Panc1 (cell line): ENCODE data around the gene GLIS1. TPM values are rescaled to one million over a fixed set of nuclear protein-coding genes. Genes with fewer than 3 reads are reported as not detected.

Experiments
- ATAC-seq: fragments of 200-7000 bp; cut with Tn5 transposase; 2 replicates; pipeline ENCODE4 v1.9.1; 2020; ENCODE audit warnings: mild to moderate bottlenecking, moderate library complexity
- BruUV-seq: library from RNA; stranded (reverse); fragments of 400-500 nt; replicated peaks from 2 replicates; lab custom pipeline; 2021; lab: Mats Ljungman, UMichigan
- CTCF ChIA-PET: fragments of 300-600 bp; sonication (Branson Sonifier 250); formaldehyde crosslinking; loops from one replicate; lab custom pipeline; 2022; ENCODE audit warnings: antibody characterized with exemption; lab: Charles Lee
- POLR2A ChIA-PET: fragments of 300-600 bp; sonication (Branson Sonifier 250); formaldehyde crosslinking; loops from one replicate; lab custom pipeline; 2022; ENCODE audit warnings: antibody characterized with exemption; lab: Charles Lee
- DNase-seq: peaks from one replicate; pipeline ENCODE4 v3.0.0-alpha.2; 2010; ENCODE audit warnings: low read depth, low spot score
- H3K27ac ChIP-seq: 2 replicates; pipeline ENCODE4 v1.5.1; 2011; ENCODE audit warnings: mild to moderate bottlenecking, low read length, inconsistent platforms
- H3K27me3 ChIP-seq: fragments of 200-500 bp; sonication (Bioruptor generic); 2 replicates; pipeline ENCODE4 v1.6.0; 2014; ENCODE audit warnings: low read length, inconsistent platforms; ENCODE audit not compliant: control insufficient read depth, insufficient read depth
- H3K36me3 ChIP-seq: fragments of 200-500 bp; sonication (Bioruptor generic); 2 replicates; pipeline ENCODE4 v1.5.1; 2014; ENCODE audit warnings: inconsistent platforms, mild to moderate bottlenecking, low read length, moderate library complexity; ENCODE audit not compliant: control insufficient read depth, insufficient read depth
- H3K4me1 ChIP-seq: 2 replicates; pipeline ENCODE4 v1.5.1; 2011; ENCODE audit warnings: inconsistent platforms, mild to moderate bottlenecking, low read length, moderate library complexity; ENCODE audit not compliant: control insufficient read depth, insufficient read depth
- H3K4me3 ChIP-seq, 2 experiments: 2 replicates each; pipeline ENCODE4 v1.5.1; 2011 to 2012; ENCODE audit warnings: low read depth in 2 of 2, low read length in 2 of 2, mild to moderate bottlenecking in 2 of 2, inconsistent platforms in 1 of 2, moderate library complexity in 1 of 2
- H3K9me3 ChIP-seq: fragments of 200-500 bp; sonication (Bioruptor generic); 2 replicates; pipeline ENCODE4 v1.5.1; 2014; ENCODE audit warnings: low read depth, mild to moderate bottlenecking, inconsistent platforms, low read length, moderate library complexity; ENCODE audit not compliant: control insufficient read depth, insufficient read depth
- POLR2AphosphoS5 ChIP-seq: IDR thresholded peaks from 2 replicates; pipeline ENCODE4 v1.6.1; 2012; ENCODE audit warnings: mild to moderate bottlenecking, low read depth, low read length, moderate library complexity
- SIN3A ChIP-seq: IDR thresholded peaks from 2 replicates; pipeline ENCODE4 v1.6.1; 2012; ENCODE audit warnings: low read depth, mild to moderate bottlenecking, low read length, moderate library complexity, borderline replicate concordance; ENCODE audit not compliant: insufficient read depth
- TCF7L2 ChIP-seq: IDR thresholded peaks from 2 replicates; pipeline ENCODE4 v1.6.1; 2011; ENCODE audit warnings: mild to moderate bottlenecking, low read depth, low read length, inconsistent platforms
- in situ Hi-C: cut with HindIII; loops from 2 replicates; pipeline ENCODE4 v1.10.0; 2016; ENCODE audit warnings: low sequenced_read_pairs, low pct_unique_long_range_greater_than_20kb
- intact Hi-C: fragments of 100-400 bp; cut with micrococcal nuclease; formaldehyde crosslinking; loops from one replicate; pipeline ENCODE4 v1.10.0; 2022; ENCODE audit not compliant: unreplicated experiment
- total RNA-seq: library from RNA; stranded (reverse); gene quantifications from one replicate; pipeline ENCODE4 v1.2.1, GENCODE V29; 2021; ENCODE audit not compliant: unreplicated experiment
- TF ChIP-seq, protein P1 (sequence below), 2 experiments: IDR thresholded peaks; 2 replicates each; pipeline ENCODE4 v1.6.1; 2011 to 2012; ENCODE audit warnings: low read depth in 2 of 2, control low read depth in 1 of 2, low read length in 1 of 2, mild to moderate bottlenecking in 1 of 2, moderate library complexity in 1 of 2; ENCODE audit not compliant: insufficient read depth in 1 of 2
- TF ChIP-seq, protein P2 (sequence below): fragments of 450-650 bp; IDR thresholded peaks from 2 replicates; pipeline ENCODE4 v1.5.1; 2017; ENCODE audit warnings: mild to moderate bottlenecking

Gene GLIS1
- total RNA-seq, 1 experiment from 2014 or later: 0.28 TPM

DNA sequence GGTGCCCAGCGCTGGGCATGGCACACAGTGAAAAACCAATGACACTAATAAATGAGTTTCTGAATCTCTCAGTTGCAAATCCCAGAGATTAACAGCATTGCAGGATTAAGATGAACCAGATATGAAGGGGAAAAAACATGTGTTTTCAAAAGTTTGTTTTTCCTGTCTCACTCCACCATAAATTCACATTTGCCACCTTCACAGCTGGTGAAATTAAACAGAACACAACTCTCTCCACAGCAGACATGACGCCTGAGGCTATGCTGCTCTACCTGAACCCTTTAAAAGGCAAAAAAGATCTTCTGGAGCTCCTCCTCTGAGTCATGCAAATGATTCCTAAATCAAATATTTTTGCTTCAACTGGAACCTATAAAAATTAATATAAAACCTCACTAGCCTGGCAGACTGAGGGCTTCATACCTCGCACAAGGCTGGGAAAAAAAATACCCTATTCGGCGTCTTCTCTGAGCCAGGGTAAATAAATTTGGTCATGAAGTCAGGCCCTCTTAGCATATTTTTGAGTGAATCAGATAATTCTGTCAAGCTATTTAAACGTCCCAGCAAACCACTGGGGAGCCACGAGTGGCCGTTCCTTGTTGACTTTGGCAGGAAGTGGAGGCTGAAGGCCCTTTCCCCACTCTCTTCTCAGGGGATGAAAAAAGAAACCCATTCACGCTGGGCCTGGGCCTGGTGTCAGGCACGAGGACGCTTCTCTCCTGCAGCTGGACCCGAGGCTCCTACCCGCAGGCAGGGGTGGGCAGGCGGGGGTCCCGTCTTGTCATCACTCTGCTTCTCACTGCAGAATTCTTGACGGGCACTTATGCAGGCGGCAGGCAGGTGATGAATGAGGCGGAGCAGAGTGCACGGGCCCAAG, 226.8 kb downstream of the GLIS1 start:
- Histone ChIP-seq H3K27me3 (no peaks in the 10 kb centered on the region), H3K27ac (no peak overlapping the region), H3K36me3 (no peaks in the 10 kb centered on the region), H3K4me3 (no peak overlapping the region), H3K9me3 (no peaks in the 10 kb centered on the region), H3K4me1 (no peaks in the 10 kb centered on the region; the same call in 1 of the 2 replicates)
- DNase-seq: no peak
- ChIA-PET CTCF (no interaction called here), POLR2A (interaction anchor here (0.5 to 0.6 kb wide), 2 partner anchors 124 to 186 kb away, joined by 3 to 5 read pairs; no protein-coding TSS in a partner anchor)
- TF ChIP-seq POLR2AphosphoS5: no peak
- intact Hi-C loops (no loop called here), in situ Hi-C loops (no loop called here)
- no peak for ATAC-seq
- BruUV-seq: no TSS peak

DNA sequence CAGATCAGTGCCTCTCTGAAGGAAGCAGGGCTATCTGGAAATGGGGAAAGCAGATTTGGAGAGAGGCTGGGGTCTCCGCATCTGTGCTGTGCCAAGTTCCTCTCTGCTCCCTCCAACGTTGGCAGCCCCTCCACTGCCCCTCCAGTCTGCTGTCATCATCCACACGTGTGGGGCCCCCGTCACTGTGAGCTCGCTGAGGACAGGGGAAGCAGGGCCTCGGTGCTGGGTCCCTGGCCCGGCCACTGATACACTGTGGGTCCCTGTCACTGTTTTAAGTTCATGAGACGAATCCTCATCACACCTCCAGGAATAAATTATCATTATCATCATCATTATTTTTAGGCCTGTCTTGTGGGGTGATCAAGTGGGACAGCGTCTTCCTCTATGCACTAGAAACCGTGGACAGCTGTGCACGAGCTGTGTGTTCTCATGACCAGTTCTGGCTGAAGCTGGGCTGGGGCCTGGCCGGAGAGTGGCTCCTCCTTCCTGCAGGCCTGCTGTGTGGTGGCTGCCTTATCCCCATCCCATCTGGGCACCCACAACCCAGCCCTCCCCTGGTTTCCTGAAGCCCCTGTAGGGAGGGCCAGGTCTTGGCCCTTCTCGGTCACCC, 227.5 kb downstream of the GLIS1 start:
- DNase-seq (no peak), ATAC-seq (no peak)
- no peaks in the 10 kb centered on the region; the same call in 1 of the 2 replicates for H3K4me1 ChIP-seq
- no TSS peak for BruUV-seq
- TF ChIP-seq POLR2AphosphoS5 (no peak), SIN3A (no peak), TCF7L2 (no peak)
- ChIA-PET POLR2A (no interaction called here), CTCF (no interaction called here)
- no peak overlapping the region for H3K27ac ChIP-seq
- no peaks in the 10 kb centered on the region for H3K27me3 ChIP-seq
- no peaks in the 10 kb centered on the region for H3K9me3 ChIP-seq
- intact Hi-C loops (no loop called here), in situ Hi-C loops (no loop called here)
- no peak overlapping the region for H3K4me3 ChIP-seq
- no peaks in the 10 kb centered on the region for H3K36me3 ChIP-seq

DNA sequence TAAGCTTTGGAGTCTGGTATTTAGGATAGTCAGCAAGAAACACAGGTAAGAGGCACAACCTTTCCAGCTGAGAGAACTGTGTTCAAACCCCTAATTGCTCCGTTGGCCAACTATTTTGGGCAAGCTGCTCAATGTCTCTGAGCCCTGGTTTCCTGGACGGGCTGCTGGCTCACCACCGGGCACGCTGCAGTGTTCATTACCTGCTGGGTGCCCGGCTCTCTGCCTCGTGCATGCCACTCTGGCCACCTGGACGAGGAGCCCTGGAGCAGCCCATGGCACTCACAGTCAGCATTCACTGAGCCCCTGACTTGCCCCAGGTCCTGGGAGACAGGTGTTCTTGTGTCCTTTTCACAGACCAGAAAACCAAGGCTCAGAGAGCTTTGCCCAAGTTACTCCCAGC, 228.7 kb downstream of the GLIS1 start:
- no TSS peak for BruUV-seq
- ATAC-seq: no peak
- DNase-seq: no peak
- no peaks in the 10 kb centered on the region for H3K9me3 ChIP-seq
- in situ Hi-C loops (no loop called here), intact Hi-C loops (no loop called here)
- ChIA-PET CTCF (no interaction called here), POLR2A (no interaction called here)
- TF ChIP-seq POLR2AphosphoS5 (no peak), SIN3A (no peak), TCF7L2 (no peak)
- TF ChIP-seq, protein P1, sequence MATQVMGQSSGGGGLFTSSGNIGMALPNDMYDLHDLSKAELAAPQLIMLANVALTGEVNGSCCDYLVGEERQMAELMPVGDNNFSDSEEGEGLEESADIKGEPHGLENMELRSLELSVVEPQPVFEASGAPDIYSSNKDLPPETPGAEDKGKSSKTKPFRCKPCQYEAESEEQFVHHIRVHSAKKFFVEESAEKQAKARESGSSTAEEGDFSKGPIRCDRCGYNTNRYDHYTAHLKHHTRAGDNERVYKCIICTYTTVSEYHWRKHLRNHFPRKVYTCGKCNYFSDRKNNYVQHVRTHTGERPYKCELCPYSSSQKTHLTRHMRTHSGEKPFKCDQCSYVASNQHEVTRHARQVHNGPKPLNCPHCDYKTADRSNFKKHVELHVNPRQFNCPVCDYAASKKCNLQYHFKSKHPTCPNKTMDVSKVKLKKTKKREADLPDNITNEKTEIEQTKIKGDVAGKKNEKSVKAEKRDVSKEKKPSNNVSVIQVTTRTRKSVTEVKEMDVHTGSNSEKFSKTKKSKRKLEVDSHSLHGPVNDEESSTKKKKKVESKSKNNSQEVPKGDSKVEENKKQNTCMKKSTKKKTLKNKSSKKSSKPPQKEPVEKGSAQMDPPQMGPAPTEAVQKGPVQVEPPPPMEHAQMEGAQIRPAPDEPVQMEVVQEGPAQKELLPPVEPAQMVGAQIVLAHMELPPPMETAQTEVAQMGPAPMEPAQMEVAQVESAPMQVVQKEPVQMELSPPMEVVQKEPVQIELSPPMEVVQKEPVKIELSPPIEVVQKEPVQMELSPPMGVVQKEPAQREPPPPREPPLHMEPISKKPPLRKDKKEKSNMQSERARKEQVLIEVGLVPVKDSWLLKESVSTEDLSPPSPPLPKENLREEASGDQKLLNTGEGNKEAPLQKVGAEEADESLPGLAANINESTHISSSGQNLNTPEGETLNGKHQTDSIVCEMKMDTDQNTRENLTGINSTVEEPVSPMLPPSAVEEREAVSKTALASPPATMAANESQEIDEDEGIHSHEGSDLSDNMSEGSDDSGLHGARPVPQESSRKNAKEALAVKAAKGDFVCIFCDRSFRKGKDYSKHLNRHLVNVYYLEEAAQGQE (IDR thresholded peaks at IDR 0.05; ENCODE audit: insufficient read depth in 1 of 2, low read depth in 2 of 2, low read length in 1 of 2): no peak
- TF ChIP-seq, protein P2, sequence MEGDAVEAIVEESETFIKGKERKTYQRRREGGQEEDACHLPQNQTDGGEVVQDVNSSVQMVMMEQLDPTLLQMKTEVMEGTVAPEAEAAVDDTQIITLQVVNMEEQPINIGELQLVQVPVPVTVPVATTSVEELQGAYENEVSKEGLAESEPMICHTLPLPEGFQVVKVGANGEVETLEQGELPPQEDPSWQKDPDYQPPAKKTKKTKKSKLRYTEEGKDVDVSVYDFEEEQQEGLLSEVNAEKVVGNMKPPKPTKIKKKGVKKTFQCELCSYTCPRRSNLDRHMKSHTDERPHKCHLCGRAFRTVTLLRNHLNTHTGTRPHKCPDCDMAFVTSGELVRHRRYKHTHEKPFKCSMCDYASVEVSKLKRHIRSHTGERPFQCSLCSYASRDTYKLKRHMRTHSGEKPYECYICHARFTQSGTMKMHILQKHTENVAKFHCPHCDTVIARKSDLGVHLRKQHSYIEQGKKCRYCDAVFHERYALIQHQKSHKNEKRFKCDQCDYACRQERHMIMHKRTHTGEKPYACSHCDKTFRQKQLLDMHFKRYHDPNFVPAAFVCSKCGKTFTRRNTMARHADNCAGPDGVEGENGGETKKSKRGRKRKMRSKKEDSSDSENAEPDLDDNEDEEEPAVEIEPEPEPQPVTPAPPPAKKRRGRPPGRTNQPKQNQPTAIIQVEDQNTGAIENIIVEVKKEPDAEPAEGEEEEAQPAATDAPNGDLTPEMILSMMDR: no peak
- H3K36me3 ChIP-seq: no peaks in the 10 kb centered on the region
- H3K4me1 ChIP-seq: no peaks in the 10 kb centered on the region; the same call in 1 of the 2 replicates
- no peak overlapping the region for H3K4me3 ChIP-seq
- H3K27me3 ChIP-seq: no peaks in the 10 kb centered on the region
- no peak overlapping the region for H3K27ac ChIP-seq
